Fibroblast of the aortic adventitia (primary cell): ENCODE measurements around the gene ANO9. TPM values are rescaled to one million over a fixed set of nuclear protein-coding genes. Genes with fewer than 3 reads are reported as not detected.

ENCODE experiments used
- DNase-seq: peaks from one replicate; pipeline ENCODE4 v3.0.0-alpha.2; 2010; ENCODE audit warnings: low read depth
- H3K4me3 ChIP-seq: 2 replicates; pipeline ENCODE4 v1.5.1; 2011; ENCODE audit warnings: low read depth, mild to moderate bottlenecking, control low read depth, low read length, moderate library complexity
- total RNA-seq: library from RNA; depleted of rRNA; stranded (reverse); fragments of >200 nt; gene quantifications from 2 replicates; pipeline ENCODE4 v1.2.3, GENCODE V29; 2012; ENCODE audit warnings: low replicate concordance
- TF ChIP-seq, protein P1 (sequence below): IDR thresholded peaks from 2 replicates; pipeline ENCODE4 v1.5.1; 2011; ENCODE audit warnings: mild to moderate bottlenecking, low read length, control low read depth, inconsistent platforms; ENCODE audit not compliant: insufficient read depth

Gene ANO9
- total RNA-seq, 1 donor, result not detected

DNA sequence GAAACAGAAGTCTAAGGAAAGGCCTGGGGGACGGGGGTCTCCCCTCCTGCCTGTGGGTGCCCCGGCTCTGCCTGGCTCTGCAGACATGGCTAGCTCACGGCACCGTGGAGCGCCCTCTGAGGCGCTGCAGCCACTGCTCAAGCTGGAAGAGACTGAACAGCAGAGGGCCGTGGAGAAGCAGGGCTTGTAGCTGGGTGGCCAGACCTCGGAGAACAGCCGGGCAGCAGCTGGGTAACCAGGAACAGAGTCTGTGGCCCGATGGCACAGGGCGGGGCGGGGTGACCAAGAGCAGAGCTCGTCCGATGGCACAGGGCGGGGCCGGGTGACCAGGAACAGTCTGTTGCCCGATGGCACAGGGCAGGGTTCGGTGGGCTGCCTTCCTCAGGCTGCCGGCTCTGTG is 47.2 kb upstream of the ANO9 start:
- H3K4me3 ChIP-seq, result no peak overlapping the region
- TF ChIP-seq, protein P1, sequence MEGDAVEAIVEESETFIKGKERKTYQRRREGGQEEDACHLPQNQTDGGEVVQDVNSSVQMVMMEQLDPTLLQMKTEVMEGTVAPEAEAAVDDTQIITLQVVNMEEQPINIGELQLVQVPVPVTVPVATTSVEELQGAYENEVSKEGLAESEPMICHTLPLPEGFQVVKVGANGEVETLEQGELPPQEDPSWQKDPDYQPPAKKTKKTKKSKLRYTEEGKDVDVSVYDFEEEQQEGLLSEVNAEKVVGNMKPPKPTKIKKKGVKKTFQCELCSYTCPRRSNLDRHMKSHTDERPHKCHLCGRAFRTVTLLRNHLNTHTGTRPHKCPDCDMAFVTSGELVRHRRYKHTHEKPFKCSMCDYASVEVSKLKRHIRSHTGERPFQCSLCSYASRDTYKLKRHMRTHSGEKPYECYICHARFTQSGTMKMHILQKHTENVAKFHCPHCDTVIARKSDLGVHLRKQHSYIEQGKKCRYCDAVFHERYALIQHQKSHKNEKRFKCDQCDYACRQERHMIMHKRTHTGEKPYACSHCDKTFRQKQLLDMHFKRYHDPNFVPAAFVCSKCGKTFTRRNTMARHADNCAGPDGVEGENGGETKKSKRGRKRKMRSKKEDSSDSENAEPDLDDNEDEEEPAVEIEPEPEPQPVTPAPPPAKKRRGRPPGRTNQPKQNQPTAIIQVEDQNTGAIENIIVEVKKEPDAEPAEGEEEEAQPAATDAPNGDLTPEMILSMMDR, result no peak
- no peak for DNase-seq

DNA sequence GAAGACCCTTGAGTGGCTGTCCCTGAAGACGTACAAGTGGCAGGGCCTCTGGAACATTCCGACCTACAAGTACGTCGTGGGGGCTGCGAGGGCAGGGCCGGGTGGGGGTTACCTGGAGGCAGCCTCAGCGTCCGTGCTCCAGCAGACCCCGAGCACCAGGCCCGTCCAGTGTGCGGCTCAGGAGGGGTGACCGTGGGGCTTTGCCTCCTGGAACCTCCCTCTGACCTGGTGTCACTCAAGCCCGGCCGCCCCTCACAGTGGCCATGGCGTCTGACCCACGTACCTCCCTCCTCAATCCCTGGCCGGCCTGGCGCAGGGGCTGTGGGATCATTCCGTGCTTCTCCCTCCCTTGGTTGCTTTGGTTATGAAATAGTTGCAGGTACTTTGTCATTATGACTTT is 46.8 kb upstream of the ANO9 start:
- H3K4me3 ChIP-seq, result no peak overlapping the region
- TF ChIP-seq, protein P1, result no peak
- no peak for DNase-seq

DNA sequence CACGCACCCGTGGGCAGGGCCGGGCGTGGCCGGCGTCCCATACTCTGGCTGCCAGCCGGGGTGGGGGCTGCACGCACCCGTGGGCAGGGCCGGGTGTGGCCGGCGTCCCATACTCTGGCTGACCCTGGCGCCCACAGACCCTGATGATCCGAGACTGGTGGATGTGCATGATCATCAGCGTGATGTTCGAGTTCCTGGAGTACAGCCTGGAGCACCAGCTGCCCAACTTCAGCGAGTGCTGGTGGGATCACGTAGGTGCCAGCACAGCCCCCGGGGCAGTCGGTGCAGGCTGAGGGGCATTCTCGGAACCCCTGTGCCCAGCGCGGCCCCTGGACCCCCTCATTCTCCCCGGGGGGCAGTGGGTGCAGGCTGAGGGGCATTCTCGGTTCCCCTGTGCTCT is 46.3 kb upstream of the ANO9 start:
- DNase-seq, result no peak
- TF ChIP-seq, protein P1, result no peak
- no peak overlapping the region for H3K4me3 ChIP-seq

DNA sequence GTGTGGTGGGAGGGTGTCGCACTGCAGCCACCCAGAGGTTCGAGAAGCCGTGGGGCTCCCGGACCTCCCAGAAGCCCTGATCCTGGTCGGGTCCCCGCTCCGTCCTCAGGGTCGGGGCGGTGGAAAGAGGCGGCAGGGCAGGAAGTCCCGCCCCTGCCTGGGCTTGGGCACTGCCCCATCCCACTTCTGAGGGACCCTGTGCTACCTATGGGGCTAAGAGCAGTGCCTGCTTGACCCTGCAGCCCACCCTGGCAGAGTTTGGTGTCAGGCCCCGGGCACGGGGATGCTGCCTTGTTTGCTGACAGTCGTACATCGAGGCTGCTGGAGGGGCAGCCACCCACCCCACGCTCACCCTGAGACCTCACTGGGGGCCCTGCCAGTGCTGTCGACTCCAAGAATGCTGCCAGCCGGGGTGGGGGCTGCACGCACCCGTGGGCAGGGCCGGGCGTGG is 45.8 kb upstream of the ANO9 start:
- TF ChIP-seq, protein P1, result no peak
- no peak for DNase-seq
- no peak overlapping the region for H3K4me3 ChIP-seq

DNA sequence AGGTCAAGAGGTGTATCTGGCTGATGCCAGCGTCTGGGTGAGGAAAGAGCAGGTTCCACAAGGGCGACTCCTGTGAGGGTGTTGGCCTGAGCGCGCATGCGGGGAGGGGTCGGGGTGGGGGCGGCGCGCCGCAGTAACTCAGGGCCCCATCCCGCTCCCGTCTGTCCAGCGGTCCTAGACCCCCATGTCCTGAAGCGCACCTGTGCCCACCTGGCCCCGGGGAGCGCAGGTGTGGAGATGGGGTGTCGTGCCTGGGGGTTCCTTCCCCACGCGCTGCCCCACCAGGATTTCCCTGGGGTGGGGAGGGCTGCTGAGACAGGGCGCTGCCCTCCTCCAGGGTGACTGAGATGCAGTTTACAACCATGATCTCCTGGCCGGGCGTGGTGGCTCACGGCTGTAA is 44.4 kb upstream of the ANO9 start:
- DNase-seq, result no peak

DNA sequence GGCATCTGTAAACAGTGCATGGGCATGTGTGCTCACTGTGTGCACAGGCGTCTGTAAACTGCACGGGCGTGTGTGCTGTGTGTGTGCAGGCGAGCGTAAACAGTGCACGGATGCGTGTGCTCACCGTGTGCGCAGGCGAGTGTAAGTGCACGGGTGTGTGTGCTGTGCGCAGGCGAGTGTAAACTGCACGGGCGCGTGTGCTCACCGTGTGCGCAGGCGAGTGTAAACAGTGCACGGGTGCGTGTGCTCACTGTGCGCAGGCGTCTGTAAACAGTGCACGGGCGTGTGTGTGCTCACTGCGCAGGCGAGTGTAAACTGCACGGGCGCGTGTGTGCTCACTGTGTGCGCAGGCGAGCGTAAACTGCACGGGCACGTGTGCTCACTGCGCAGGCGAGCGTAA is 42.8 kb upstream of the ANO9 start:
- no peak for DNase-seq
- no peak overlapping the region for H3K4me3 ChIP-seq
- TF ChIP-seq, protein P1, result no peak

More for the DNA sequence above, 44.4 kb upstream of the ANO9 start:
- TF ChIP-seq, protein P1, result no peak
- no peak overlapping the region for H3K4me3 ChIP-seq

DNA sequence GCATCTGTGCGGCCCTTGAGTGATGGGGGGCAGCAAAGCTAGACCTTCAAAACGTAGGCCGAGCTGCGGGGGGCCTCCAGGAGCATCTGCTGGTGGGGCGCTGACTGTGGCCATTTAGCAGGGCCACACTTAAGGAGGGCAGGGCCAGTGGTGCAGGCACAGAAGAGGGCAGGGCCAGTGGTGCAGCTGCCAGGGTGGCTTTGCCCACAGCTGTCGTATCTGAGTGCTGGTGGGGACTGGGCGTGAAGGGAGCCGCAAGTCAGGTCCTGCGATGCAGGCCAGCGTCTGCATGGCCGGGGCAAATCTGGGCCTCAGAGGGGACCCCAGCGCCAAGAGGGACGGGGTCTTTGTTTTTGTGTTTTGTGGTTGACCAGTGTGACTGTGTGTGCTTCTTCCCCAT is 37.5 kb upstream of the ANO9 start:
- H3K4me3 ChIP-seq, result no peak overlapping the region
- TF ChIP-seq, protein P1, result no peak
- no peak for DNase-seq
